ENCODE data around the gene SYTL2.

DNA sequence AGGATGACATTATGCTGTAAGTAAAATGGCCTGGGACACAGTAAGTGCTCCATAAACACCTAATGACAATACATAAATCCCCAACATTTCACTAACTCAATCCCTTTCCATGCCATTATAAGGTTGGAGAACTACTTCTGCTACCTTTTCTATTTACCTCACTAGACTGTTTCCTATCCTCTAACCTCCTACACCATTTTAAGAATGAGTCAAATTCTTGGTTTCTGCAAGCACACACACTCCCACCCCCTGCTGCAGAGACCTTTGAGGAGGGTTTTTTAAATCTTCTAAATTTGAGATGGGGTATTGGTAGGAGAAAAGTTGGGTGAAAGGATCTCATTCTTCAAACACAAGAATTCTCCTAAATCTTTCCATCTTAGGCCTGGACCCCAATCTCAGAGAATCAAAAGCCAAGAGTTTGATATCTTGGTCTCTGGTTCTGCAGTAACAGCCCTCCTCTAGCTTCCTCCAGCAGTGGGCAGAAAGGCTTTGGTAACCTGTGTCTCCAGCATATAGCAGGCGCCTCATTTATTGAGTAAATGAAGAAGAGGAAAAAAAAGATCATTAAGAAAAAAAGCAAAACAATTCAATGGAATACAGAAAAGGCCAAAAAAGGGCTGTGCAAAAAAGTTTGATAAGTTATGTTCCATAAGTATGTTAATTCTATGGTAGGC is 42.3 kb downstream of the SYTL2 start:
- TF ChIP-seq POLR2A (IDR thresholded peaks at IDR 0.05; ENCODE audit: low read depth, low read length) (no peak), POLR2AphosphoS5 (IDR thresholded peaks at IDR 0.05; ENCODE audit: low read depth, low read length) (no peak), SPI1 (IDR thresholded peaks at IDR 0.05; ENCODE audit: low read depth, low read length) (no peak), TAF1 (IDR thresholded peaks at IDR 0.05; ENCODE audit: low read depth, low read length) (no peak), POU2F2 (IDR thresholded peaks at IDR 0.05; ENCODE audit: low read depth, low read length) (no peak), PAX5 (IDR thresholded peaks at IDR 0.05; ENCODE audit: insufficient read depth, low read length, severe bottlenecking) (no peak)

Measured in GM12891 (cell line).